SH-SY5Y (cell line): ENCODE measurements around the gene TRDN.

Experiments used
- GATA2 ChIP-seq: IDR thresholded peaks from 2 replicates; pipeline ENCODE4 v1.6.1; 2011; ENCODE audit warnings: mild to moderate bottlenecking, low read depth, low read length
- GATA3 ChIP-seq: IDR thresholded peaks from 2 replicates; pipeline ENCODE4 v1.6.1; 2011; ENCODE audit warnings: low read depth, mild to moderate bottlenecking, low read length, moderate library complexity

- TF ChIP-seq GATA3: no peak
- TF ChIP-seq GATA2: no peak
Observed at GRCh38 chr6:123306334-123306733, 330.4 kb downstream of the TRDN start.
